Measurements from ENCODE around the gene EML1. TPM values are rescaled to one million over a fixed set of nuclear protein-coding genes. Genes with fewer than 3 reads are reported as not detected.

Gene EML1
- total RNA-seq, 1 experiment from 2014 or later, result 2.5 TPM

DNA sequence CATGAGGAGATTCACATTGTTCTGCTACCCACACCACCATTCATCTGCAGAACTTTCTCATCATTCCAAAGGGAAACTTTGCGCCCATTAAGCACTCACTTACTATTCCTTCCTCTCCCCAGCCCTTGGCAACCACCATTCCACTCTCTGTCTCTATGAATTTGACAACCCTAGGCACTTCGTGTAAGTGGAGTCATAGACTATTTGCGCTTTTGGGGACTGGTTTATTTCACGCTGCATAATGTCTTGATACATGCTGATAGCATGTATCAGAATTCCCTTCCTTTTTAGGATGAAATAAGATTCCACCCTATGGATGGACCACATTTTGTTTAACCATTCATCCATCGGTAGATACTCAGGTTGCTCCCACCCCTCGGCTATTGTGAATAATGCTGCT lies 4.5 kb upstream of the EML1 start:
- DNase-seq, result no peak
- TF ChIP-seq CTCF (IDR thresholded peaks at IDR 0.05; ENCODE audit: unreplicated experiment), result no peak
- Mint-ChIP-seq H3K27ac (ENCODE audit: unreplicated experiment) (no peak overlapping the region), H3K9me3 (ENCODE audit: low read depth, unreplicated experiment) (no peaks in the 10 kb centered on the region), H3K36me3 (ENCODE audit: insufficient read depth, unreplicated experiment) (no peaks in the 10 kb centered on the region), H3K27me3 (ENCODE audit: unreplicated experiment) (no peaks in the 10 kb centered on the region), H3K4me3 (ENCODE audit: low read depth, unreplicated experiment) (no peak overlapping the region), H3K4me1 (ENCODE audit: low read depth, unreplicated experiment) (peaks cover 11% of the 10 kb centered on the region)
- BruUV-seq (replicated peaks), result no TSS peak
- intact Hi-C loops (cut with micrococcal nuclease; ENCODE audit: unreplicated experiment), result no loop called here
- CTCF ChIA-PET, result no interaction called here

DNA sequence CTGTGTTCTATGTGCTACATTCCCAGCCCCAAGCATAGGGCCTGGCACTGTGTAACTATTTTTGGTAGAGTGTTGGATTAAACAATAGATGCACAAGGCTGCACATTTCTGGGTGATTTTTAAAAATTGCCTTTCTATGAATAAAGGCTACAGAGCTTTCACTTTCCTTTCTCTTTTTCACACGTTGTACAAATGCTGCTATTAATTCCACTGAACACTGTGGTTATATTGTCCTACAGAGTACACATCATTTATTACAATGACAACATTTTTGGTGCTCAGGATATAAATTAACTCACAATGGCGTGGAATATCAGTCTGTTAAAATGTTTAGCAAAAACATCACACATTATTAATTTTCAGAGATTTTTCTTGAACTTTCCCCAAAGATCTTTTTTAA lies 3.6 kb upstream of the EML1 start:
- no peaks in the 10 kb centered on the region for H3K27me3 Mint-ChIP-seq (ENCODE audit: unreplicated experiment)
- no peak for TF ChIP-seq CTCF (IDR thresholded peaks at IDR 0.05; ENCODE audit: unreplicated experiment)
- CTCF ChIA-PET, result no interaction called here
- peaks cover 11% of the 10 kb centered on the region for H3K4me1 Mint-ChIP-seq (ENCODE audit: low read depth, unreplicated experiment)
- intact Hi-C loops (cut with micrococcal nuclease; ENCODE audit: unreplicated experiment), result no loop called here
- no peaks in the 10 kb centered on the region for H3K36me3 Mint-ChIP-seq (ENCODE audit: insufficient read depth, unreplicated experiment)
- no peak overlapping the region for H3K4me3 Mint-ChIP-seq (ENCODE audit: low read depth, unreplicated experiment)
- no TSS peak for BruUV-seq (replicated peaks)
- H3K9me3 Mint-ChIP-seq (ENCODE audit: low read depth, unreplicated experiment), result no peaks in the 10 kb centered on the region
- DNase-seq, result no peak
- no peak overlapping the region for H3K27ac Mint-ChIP-seq (ENCODE audit: unreplicated experiment)

GRCh38 chr14:99790201-99790977 lies 2.8 kb upstream of the EML1 start:
- H3K4me1 Mint-ChIP-seq (ENCODE audit: low read depth, unreplicated experiment), result peaks cover 11% of the 10 kb centered on the region
- no peak overlapping the region for H3K27ac Mint-ChIP-seq (ENCODE audit: unreplicated experiment)
- no peaks in the 10 kb centered on the region for H3K9me3 Mint-ChIP-seq (ENCODE audit: low read depth, unreplicated experiment)
- H3K4me3 Mint-ChIP-seq (ENCODE audit: low read depth, unreplicated experiment), result no peak overlapping the region
- H3K36me3 Mint-ChIP-seq (ENCODE audit: insufficient read depth, unreplicated experiment), result no peaks in the 10 kb centered on the region
- CTCF ChIA-PET, result interaction anchor here (0.6 kb wide), 1 partner anchor 122 kb away, joined by 8 read pairs; no protein-coding TSS in a partner anchor
- no peak for TF ChIP-seq CTCF (IDR thresholded peaks at IDR 0.05; ENCODE audit: unreplicated experiment)
- no TSS peak for BruUV-seq (replicated peaks)
- H3K27me3 Mint-ChIP-seq (ENCODE audit: unreplicated experiment), result no peaks in the 10 kb centered on the region
- intact Hi-C loops (cut with micrococcal nuclease; ENCODE audit: unreplicated experiment), result loop anchor here (5.0 kb wide), 1 partner anchor 53 kb away; no protein-coding TSS in a partner anchor
- DNase-seq, result no peak

DNA sequence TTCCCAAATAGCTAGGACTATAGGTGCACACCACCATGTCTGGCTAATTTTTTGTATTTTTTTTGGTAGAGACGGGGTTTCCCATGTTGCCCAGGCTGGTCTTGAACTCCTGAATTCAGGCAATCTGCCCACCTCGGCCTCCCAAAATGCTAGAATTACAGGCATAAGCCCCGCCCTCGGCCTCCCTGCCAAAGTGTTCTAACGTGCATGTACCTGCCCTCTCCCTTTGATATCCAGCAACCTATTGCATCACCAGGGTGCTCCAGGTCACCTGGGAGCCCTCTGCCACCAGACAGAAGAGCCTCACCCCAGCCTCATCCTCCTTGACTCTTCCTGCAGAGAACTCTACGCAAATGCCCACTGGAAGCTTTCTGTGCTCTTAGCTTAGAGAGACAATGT lies 2.2 kb upstream of the EML1 start:
- no TSS peak for BruUV-seq (replicated peaks)
- Mint-ChIP-seq H3K27ac (ENCODE audit: unreplicated experiment) (no peak overlapping the region), H3K9me3 (ENCODE audit: low read depth, unreplicated experiment) (no peaks in the 10 kb centered on the region), H3K4me1 (ENCODE audit: low read depth, unreplicated experiment) (peaks cover 11% of the 10 kb centered on the region), H3K27me3 (ENCODE audit: unreplicated experiment) (no peaks in the 10 kb centered on the region), H3K4me3 (ENCODE audit: low read depth, unreplicated experiment) (no peak overlapping the region), H3K36me3 (ENCODE audit: insufficient read depth, unreplicated experiment) (no peaks in the 10 kb centered on the region)
- no peak for DNase-seq
- no peak for TF ChIP-seq CTCF (IDR thresholded peaks at IDR 0.05; ENCODE audit: unreplicated experiment)
- CTCF ChIA-PET, result interaction anchor here (0.6 kb wide), 1 partner anchor 122 kb away, joined by 8 read pairs; no protein-coding TSS in a partner anchor
- intact Hi-C loops (cut with micrococcal nuclease; ENCODE audit: unreplicated experiment), result loop anchor here (5.0 kb wide), 1 partner anchor 54 kb away; no protein-coding TSS in a partner anchor

All from Calu3 (cell line).